SK-N-MC (cell line): ENCODE results near the gene TAF6.

Source experiments
- EZH2 ChIP-seq: fragments of 200-600 bp; sonication (generic); IDR thresholded peaks from one replicate; pipeline ENCODE4 v1.6.1; 2017; ENCODE audit warnings: antibody characterized with exemption
- POLR2AphosphoS5 ChIP-seq: IDR thresholded peaks from 2 replicates; pipeline ENCODE4 v1.6.1; 2012; ENCODE audit warnings: mild to moderate bottlenecking, low read depth, low read length, borderline replicate concordance

GRCh38 chr7:100166317-100166940, 47.3 kb upstream of the TAF6 start:
- TF ChIP-seq EZH2, result no peak
- TF ChIP-seq POLR2AphosphoS5, result no peak
